Fibroblast of the aortic adventitia (primary cell): Measurements from ENCODE around the gene DRC1. TPM values are rescaled to one million over a fixed set of nuclear protein-coding genes. Genes with fewer than 3 reads are reported as not detected.

Source experiments
- DNase-seq: peaks from one replicate; pipeline ENCODE4 v3.0.0-alpha.2; 2010; ENCODE audit warnings: low read depth
- H3K4me3 ChIP-seq: 2 replicates; pipeline ENCODE4 v1.5.1; 2011; ENCODE audit warnings: low read depth, mild to moderate bottlenecking, control low read depth, low read length, moderate library complexity
- total RNA-seq: library from RNA; depleted of rRNA; stranded (reverse); fragments of >200 nt; gene quantifications from 2 replicates; pipeline ENCODE4 v1.2.3, GENCODE V29; 2012; ENCODE audit warnings: low replicate concordance
- TF ChIP-seq, protein P1 (sequence below): IDR thresholded peaks from 2 replicates; pipeline ENCODE4 v1.5.1; 2011; ENCODE audit warnings: mild to moderate bottlenecking, low read length, control low read depth, inconsistent platforms; ENCODE audit not compliant: insufficient read depth

Gene DRC1
- total RNA-seq, 1 donor = not detected

DNA sequence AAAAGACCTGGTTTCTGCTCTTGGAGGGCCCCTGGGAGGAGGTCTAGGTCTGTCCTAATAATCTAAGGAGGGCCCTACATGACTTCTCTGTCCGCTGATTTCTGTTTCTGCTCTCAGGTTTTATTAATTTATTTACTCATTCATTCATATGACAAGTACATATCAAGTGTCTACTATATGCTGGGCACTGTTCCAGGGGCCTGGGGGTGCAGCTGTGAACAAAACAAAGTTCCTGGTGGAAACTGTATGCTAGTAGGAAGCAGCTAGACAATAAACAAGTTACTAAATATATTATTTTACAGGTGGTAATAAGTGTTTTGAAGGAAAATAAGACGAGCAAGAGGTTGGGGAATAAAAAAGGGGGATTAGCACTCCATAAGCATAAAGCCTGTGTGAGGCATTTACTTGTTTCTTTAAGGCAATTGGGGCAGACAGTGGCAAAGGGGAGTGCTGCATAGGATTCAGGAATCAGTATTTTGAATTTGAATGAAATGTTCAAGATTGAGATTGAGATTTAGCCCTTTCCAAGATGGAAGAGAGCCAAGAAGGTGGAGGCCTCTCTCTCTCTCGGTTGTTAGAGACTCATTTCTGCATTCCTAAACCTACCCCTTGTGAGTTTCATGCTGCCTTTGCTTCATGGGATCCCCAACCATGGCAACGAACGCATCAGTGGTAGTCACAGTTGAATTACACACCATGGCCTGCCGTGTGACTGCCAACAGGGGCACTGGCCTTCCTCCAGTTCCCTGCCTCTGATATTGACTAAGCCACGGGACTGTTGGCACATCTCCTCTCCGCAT, 28.3 kb downstream of the DRC1 start:
- TF ChIP-seq, protein P1, sequence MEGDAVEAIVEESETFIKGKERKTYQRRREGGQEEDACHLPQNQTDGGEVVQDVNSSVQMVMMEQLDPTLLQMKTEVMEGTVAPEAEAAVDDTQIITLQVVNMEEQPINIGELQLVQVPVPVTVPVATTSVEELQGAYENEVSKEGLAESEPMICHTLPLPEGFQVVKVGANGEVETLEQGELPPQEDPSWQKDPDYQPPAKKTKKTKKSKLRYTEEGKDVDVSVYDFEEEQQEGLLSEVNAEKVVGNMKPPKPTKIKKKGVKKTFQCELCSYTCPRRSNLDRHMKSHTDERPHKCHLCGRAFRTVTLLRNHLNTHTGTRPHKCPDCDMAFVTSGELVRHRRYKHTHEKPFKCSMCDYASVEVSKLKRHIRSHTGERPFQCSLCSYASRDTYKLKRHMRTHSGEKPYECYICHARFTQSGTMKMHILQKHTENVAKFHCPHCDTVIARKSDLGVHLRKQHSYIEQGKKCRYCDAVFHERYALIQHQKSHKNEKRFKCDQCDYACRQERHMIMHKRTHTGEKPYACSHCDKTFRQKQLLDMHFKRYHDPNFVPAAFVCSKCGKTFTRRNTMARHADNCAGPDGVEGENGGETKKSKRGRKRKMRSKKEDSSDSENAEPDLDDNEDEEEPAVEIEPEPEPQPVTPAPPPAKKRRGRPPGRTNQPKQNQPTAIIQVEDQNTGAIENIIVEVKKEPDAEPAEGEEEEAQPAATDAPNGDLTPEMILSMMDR = no peak
- DNase-seq = no peak
- no peak overlapping the region for H3K4me3 ChIP-seq

DNA sequence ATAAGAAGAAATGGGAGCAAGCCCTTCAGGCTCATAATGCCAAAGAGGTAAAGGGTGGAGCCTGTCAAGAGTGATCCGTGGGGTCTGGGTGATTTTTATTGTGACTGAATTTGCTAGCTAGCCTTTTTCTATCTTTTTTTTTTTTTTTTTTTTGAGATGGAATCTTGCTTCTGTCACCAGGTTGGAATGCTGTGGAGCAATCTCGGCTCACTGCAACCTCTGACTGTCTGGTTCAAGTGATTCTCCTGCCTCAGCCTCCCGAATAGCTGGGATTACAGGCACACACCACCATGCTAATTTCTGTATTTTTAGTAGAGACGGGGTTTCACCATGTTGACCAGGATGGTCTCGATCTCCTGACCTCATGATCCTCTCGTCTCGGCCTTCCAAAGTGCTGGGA, 29.1 kb downstream of the DRC1 start:
- DNase-seq = peak; percentile 20
- TF ChIP-seq, protein P1 = no peak
- H3K4me3 ChIP-seq = no peak overlapping the region

DNA sequence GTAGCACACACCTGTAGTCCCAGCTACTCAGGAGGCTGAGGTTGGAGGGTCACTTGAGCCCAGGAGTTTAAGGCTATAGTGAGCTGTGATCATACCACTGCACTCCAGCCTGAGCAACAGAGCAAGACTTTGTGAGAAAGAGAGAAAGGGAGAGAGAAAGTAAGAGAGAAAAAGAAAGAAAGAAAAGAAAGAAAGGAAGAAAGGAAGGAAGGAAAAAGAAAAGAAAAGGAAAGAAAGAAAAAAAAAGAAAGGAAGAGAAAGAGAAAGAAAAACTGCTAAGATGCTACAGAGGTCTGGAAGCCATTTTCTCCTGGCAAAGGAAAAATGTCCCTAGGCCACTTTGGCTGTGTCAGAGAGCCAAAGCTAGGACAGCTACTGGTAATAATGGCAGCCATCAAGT, 30.6 kb downstream of the DRC1 start:
- TF ChIP-seq, protein P1 = no peak
- DNase-seq = no peak

DNA sequence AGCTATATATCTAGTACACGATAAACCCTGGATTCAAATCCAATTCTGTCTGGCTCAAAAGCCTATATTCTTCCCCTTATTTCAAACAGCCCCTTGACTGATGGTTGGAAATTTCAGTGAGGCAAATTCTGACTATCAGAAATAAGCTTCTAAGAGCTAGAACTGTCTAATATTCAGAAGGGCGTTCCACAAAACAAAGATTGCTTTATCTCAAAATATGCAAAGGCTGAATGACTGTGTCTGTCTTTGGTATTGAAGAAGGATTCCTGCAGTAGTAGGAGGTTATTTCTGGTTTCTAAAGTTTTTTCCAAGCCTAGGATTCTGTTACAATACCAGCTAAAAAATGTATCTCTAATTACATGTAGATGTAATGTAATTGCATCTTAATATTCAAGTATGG, 31.1 kb downstream of the DRC1 start:
- no peak overlapping the region for H3K4me3 ChIP-seq
- TF ChIP-seq, protein P1 = no peak
- peak; percentile 4 for DNase-seq

More for the DNA sequence above, 30.6 kb downstream of the DRC1 start:
- H3K4me3 ChIP-seq = no peak overlapping the region

DNA sequence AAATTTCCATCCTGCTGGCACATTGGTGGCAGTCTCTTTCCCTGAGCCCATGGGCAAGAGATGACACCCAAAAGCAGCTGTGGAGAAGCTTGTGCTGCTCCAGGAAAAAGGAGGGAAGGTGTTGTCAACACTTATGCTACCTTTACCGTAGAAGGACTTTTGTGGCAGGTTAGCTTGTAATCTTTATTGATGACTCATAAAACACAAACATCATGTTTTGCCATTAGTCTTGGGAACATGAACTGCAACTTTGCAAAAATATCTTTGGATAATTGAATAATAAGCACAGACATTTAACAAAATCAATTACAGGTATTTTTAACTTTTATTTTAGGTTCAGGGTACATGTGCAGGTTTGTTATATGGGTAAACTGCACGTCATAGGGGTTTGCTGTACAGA, 33.4 kb downstream of the DRC1 start:
- no peak overlapping the region for H3K4me3 ChIP-seq
- TF ChIP-seq, protein P1 = no peak
- DNase-seq = no peak

DNA sequence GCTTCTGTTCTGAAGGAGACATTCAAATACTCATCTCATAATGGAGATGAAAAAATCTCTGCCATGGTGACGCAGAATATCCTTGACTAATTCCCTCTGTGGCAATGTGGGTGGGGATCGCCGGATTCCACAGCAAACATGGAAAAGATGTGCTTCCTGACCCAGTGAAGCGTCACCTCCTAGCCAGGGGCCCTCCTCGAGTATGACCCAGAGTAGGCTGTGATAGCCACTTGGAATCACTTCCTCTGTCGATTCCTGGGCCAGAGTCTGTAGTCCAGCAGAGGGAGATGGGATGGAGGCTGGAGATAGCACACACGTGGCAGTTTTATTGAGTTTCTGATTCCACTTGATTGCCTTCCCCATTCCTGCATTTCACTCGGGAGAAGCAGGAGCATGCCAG, 36.8 kb downstream of the DRC1 start:
- no peak overlapping the region for H3K4me3 ChIP-seq
- DNase-seq = peak; percentile 35
- TF ChIP-seq, protein P1 = no peak
